OCI-LY7 (cell line): ENCODE results near the gene EPHA3. TPM values are rescaled to one million over a fixed set of nuclear protein-coding genes. Genes with fewer than 3 reads are reported as not detected.

ENCODE experiments used
- BruUV-seq: library from RNA; stranded (reverse); fragments of 400-500 nt; replicated peaks from 2 replicates; lab custom pipeline; 2021; lab: Mats Ljungman, UMichigan
- CTCF ChIA-PET: fragments of 300-600 bp; sonication (Branson Sonifier 250); formaldehyde crosslinking; loops from one replicate; lab custom pipeline; 2022; ENCODE audit warnings: antibody characterized with exemption; ENCODE audit not compliant: unreplicated experiment; lab: Charles Lee
- POLR2A ChIA-PET: fragments of 300-600 bp; sonication (Branson Sonifier 250); formaldehyde crosslinking; loops from one replicate; lab custom pipeline; 2022; ENCODE audit warnings: antibody characterized with exemption; lab: Charles Lee
- DNase-seq: peaks from one replicate; pipeline ENCODE4 v3.0.0-alpha.2; 2015; ENCODE audit warnings: low spot score
- H2AFZ ChIP-seq: fragments of 200-600 bp; sonication (generic), shearing (Covaris generic); 2 replicates; pipeline ENCODE4 v1.6.1; 2014; ENCODE audit warnings: mild to moderate bottlenecking, antibody characterized with exemption, low read length, moderate library complexity
- H3K27ac ChIP-seq: fragments of 200-600 bp; sonication (generic); 2 replicates; pipeline ENCODE4 v1.5.1; 2014; ENCODE audit warnings: mixed run types, low read depth, mild to moderate bottlenecking, moderate library complexity, low read length, inconsistent platforms; ENCODE audit not compliant: poor library complexity, severe bottlenecking
- H3K36me3 ChIP-seq: fragments of 200-600 bp; sonication (generic); 2 replicates; pipeline ENCODE4 v1.6.1; 2014; ENCODE audit warnings: mild to moderate bottlenecking, antibody characterized with exemption, low read length, moderate library complexity, mixed read lengths; ENCODE audit not compliant: insufficient read depth
- H3K4me1 ChIP-seq: fragments of 200-600 bp; sonication (generic); 2 replicates; pipeline ENCODE4 v1.5.1; 2014; ENCODE audit warnings: mild to moderate bottlenecking, low read length; ENCODE audit not compliant: insufficient read depth, poor library complexity, severe bottlenecking
- H3K4me2 ChIP-seq: fragments of 200-600 bp; sonication (generic); 2 replicates; pipeline ENCODE4 v1.6.1; 2014; ENCODE audit warnings: mild to moderate bottlenecking, low read length
- H3K4me3 ChIP-seq: fragments of 200-600 bp; sonication (generic); 2 replicates; pipeline ENCODE4 v1.5.1; 2014; ENCODE audit warnings: mild to moderate bottlenecking, low read depth, low read length; ENCODE audit not compliant: poor library complexity, severe bottlenecking
- H3K79me2 ChIP-seq: fragments of 200-600 bp; sonication (generic); 2 replicates; pipeline ENCODE4 v1.6.1; 2016; ENCODE audit warnings: low read depth, mild to moderate bottlenecking, low read length, moderate library complexity, mixed read lengths; ENCODE audit not compliant: insufficient read depth
- H3K9me2 ChIP-seq: fragments of 200-600 bp; sonication (generic); 2 replicates; pipeline ENCODE4 v1.6.1; 2016; ENCODE audit warnings: mild to moderate bottlenecking, low read length, mixed read lengths; ENCODE audit not compliant: insufficient read depth
- H3K9me3 ChIP-seq: fragments of 200-600 bp; sonication (generic); 2 replicates; pipeline ENCODE4 v1.6.1; 2014; ENCODE audit warnings: mild to moderate bottlenecking, mixed run types, low read length, mixed read lengths
- H4K20me1 ChIP-seq: fragments of 200-600 bp; sonication (generic); 2 replicates; pipeline ENCODE4 v1.6.1; 2014; ENCODE audit warnings: mild to moderate bottlenecking, antibody characterized with exemption, low read length, moderate library complexity, mixed read lengths; ENCODE audit not compliant: insufficient read depth
- CTCF ChIP-seq: fragments of 200-600 bp; sonication (generic); conservative IDR thresholded peaks from 2 replicates; pipeline ENCODE4 v1.5.1; 2014; ENCODE audit warnings: mild to moderate bottlenecking, antibody characterized with exemption, low read length, moderate library complexity, mixed read lengths
- EZH2phosphoT487 ChIP-seq: fragments of 200-600 bp; sonication (generic); IDR thresholded peaks from 2 replicates; pipeline ENCODE4 v1.6.1; 2018; ENCODE audit warnings: low read depth, borderline replicate concordance, mild to moderate bottlenecking, mixed run types, antibody characterized with exemption, low read length, moderate library complexity, mixed read lengths
- intact Hi-C: fragments of 100-400 bp; cut with micrococcal nuclease; formaldehyde crosslinking; loops from one replicate; pipeline ENCODE4 v1.10.0; 2022; ENCODE audit not compliant: unreplicated experiment
- total RNA-seq, 2 experiments: library from RNA; depleted of rRNA in 1 of 2; stranded (reverse); fragments of >200 nt in 1 of 2; shearing (Covaris generic) in 1 of 2; gene quantifications; 2 replicates each; pipeline ENCODE4 v1.2.3, GENCODE V29; 2014 to 2022

EPHA3 gene
- total RNA-seq, 2 experiments from 2014 or later, result not detected

DNA sequence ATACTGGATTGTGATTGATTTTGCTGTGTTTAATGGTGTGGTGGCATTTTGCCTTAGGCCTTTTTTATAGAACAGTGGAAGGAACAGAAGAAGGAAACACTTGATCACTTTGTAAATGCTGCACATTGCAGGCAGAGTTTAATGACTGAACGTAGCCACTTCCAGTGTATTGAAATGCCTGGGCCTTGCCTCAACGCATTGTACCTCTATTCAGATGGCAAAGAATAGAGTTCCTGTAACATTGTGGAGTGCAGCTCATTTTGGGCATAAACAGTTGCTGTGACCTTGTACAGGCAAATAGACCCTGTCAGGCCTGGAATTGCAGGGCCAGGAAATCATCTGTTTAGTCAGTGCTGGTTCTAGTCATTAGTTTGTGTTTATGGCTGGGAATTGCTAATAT is 225.0 kb downstream of the EPHA3 start:
- intact Hi-C loops, result no loop called here
- H3K9me2 ChIP-seq, result no peaks in the 10 kb centered on the region

DNA sequence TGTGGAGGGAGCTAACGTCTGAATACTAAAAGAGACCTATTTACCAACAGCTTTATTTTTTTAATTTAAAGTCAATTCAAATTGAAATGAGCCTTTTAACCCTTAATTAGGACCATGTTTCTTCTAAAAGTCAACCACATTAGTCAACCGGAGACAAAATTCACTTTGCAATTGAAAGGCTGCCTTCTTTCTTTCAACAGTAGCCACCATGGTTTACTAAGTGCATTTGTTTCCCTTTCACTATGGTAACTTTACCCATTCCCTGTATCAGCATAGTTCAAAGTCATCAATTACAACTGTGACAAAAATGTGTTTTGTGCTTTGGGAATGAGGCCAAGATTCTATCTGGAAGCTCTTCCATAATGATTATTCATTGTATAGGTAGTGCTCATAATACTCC is 225.4 kb downstream of the EPHA3 start:
- ChIA-PET POLR2A (interaction anchor here (0.7 kb wide), 1 partner anchor 169 kb away, joined by 3 read pairs; no protein-coding TSS in a partner anchor), CTCF (no interaction called here)
- Histone ChIP-seq H3K79me2 (no peaks in the 10 kb centered on the region), H2AFZ (no peak overlapping the region), H3K9me3 (no peaks in the 10 kb centered on the region), H3K27ac (no peak overlapping the region), H3K4me3 (no peak overlapping the region), H3K36me3 (no peaks in the 10 kb centered on the region), H3K4me2 (no peak overlapping the region), H4K20me1 (no peaks in the 10 kb centered on the region), H3K9me2 (no peaks in the 10 kb centered on the region), H3K4me1 (no peaks in the 10 kb centered on the region)
- no TSS peak for BruUV-seq
- DNase-seq, result no peak
- TF ChIP-seq CTCF, result no peak
- TF ChIP-seq EZH2phosphoT487, result no peak
- intact Hi-C loops, result no loop called here

More for the DNA sequence above, 225.0 kb downstream of the EPHA3 start:
- Histone ChIP-seq H3K9me3 (no peaks in the 10 kb centered on the region), H4K20me1 (no peaks in the 10 kb centered on the region), H3K4me2 (no peak overlapping the region), H3K4me1 (no peaks in the 10 kb centered on the region), H3K27ac (no peak overlapping the region), H3K4me3 (no peak overlapping the region), H3K79me2 (no peaks in the 10 kb centered on the region), H2AFZ (no peak overlapping the region), H3K36me3 (no peaks in the 10 kb centered on the region)
- BruUV-seq, result no TSS peak
- DNase-seq, result no peak
- POLR2A ChIA-PET, result no interaction called here
- CTCF ChIA-PET, result no interaction called here
- no peak for TF ChIP-seq EZH2phosphoT487
- TF ChIP-seq CTCF, result no peak

GRCh38 chr3:89335693-89336092 is 228.3 kb downstream of the EPHA3 start:
- Histone ChIP-seq H3K4me2 (no peak overlapping the region), H3K4me3 (no peak overlapping the region), H3K4me1 (no peaks in the 10 kb centered on the region), H3K9me3 (no peaks in the 10 kb centered on the region), H3K9me2 (no peaks in the 10 kb centered on the region), H3K27ac (no peak overlapping the region), H2AFZ (no peak overlapping the region), H3K79me2 (no peaks in the 10 kb centered on the region), H3K36me3 (no peaks in the 10 kb centered on the region), H4K20me1 (no peaks in the 10 kb centered on the region)
- BruUV-seq, result no TSS peak
- CTCF ChIA-PET, result no interaction called here
- intact Hi-C loops, result no loop called here
- TF ChIP-seq CTCF (no peak), EZH2phosphoT487 (no peak)
- POLR2A ChIA-PET, result interaction anchor here (0.6 kb wide), 1 partner anchor 47 kb away, joined by 8 read pairs; no protein-coding TSS in a partner anchor
- no peak for DNase-seq
